ENCODE data around the gene STOX2.

- TF ChIP-seq CTCF (IDR thresholded peaks at IDR 0.05): no peak
- TF ChIP-seq EP300 (IDR thresholded peaks at IDR 0.05): no peak
These were observed 119.5 kb downstream of the STOX2 start for GRCh38 chr4:184024637-184025036.
